Activated CD8-positive, alpha-beta T cell treated with anti-CD3 and anti-CD28 coated beads for 36 hours (primary cell): ENCODE measurements around the gene RETREG2. TPM values are rescaled to one million over a fixed set of nuclear protein-coding genes. Genes with fewer than 3 reads are reported as not detected.
A peak's percentile ranks its signal among the peaks of the same experiment; 100 is the strongest.

Experiments used
- ATAC-seq: fragments of 200-7000 bp; cut with Tn5 transposase; one replicate; pipeline ENCODE4 v1.10.0; 2021; ENCODE audit warnings: mild to moderate bottlenecking, moderate library complexity
- CTCF ChIA-PET: fragments of 350-600 bp; sonication (Branson Sonifier 250); formaldehyde crosslinking; loops from one replicate; lab custom pipeline; 2021; ENCODE audit warnings: antibody characterized with exemption; lab: Charles Lee
- POLR2A ChIA-PET: fragments of 350-600 bp; sonication (Branson Sonifier 250); formaldehyde crosslinking; loops from one replicate; lab custom pipeline; 2021; ENCODE audit warnings: antibody characterized with exemption; lab: Charles Lee
- DNase-seq: peaks from one replicate; pipeline ENCODE4 v3.0.0-alpha.2; 2020
- H3K27ac Mint-ChIP-seq: one replicate; pipeline ENCODE4 v1.8.0; 2021; ENCODE audit warnings: mild to moderate bottlenecking, mixed read lengths
- H3K27me3 Mint-ChIP-seq: one replicate; pipeline ENCODE4 v1.8.0; 2021; ENCODE audit warnings: mixed read lengths
- H3K36me3 Mint-ChIP-seq: one replicate; pipeline ENCODE4 v1.8.0; 2021; ENCODE audit warnings: low read depth, mixed read lengths
- H3K4me1 Mint-ChIP-seq: one replicate; pipeline ENCODE4 v1.8.0; 2021; ENCODE audit warnings: low read depth, mixed read lengths
- H3K4me3 Mint-ChIP-seq: one replicate; pipeline ENCODE4 v1.8.0; 2021; ENCODE audit warnings: mild to moderate bottlenecking, moderate library complexity, mixed read lengths
- H3K9me3 Mint-ChIP-seq: one replicate; pipeline ENCODE4 v1.8.0; 2021; ENCODE audit warnings: mixed read lengths
- CTCF ChIP-seq: fragments of 200-600 bp; IDR thresholded peaks from one replicate; pipeline ENCODE4 v1.8.0; 2022; ENCODE audit warnings: antibody characterized with exemption, mild to moderate bottlenecking
- intact Hi-C: fragments of 100-400 bp; cut with micrococcal nuclease; formaldehyde crosslinking; loops from one replicate; pipeline ENCODE4 v1.10.0; 2022
- total RNA-seq, 2 experiments: library from RNA; stranded (reverse); gene quantifications; one replicate each; pipeline ENCODE4 v1.2.3, GENCODE V29; 2021

RETREG2 gene
- total RNA-seq, 2 experiments from 2014 or later, result 63.8 to 67.8 TPM

- intact Hi-C loops, result loop anchor here (2.0 to 5.0 kb wide), 4 partner anchors 17 to 193 kb away; partner anchors contain the start of gene CNPPD1
- H3K9me3 Mint-ChIP-seq, result no peaks in the 10 kb centered on the region
- H3K27ac Mint-ChIP-seq, result peak overlapping the region; percentile 93
- H3K4me1 Mint-ChIP-seq, result peaks cover 18% of the 10 kb centered on the region
- DNase-seq (no peak), ATAC-seq (no peak)
- POLR2A ChIA-PET, result interaction anchor here (0.6 to 1.7 kb wide), 9 partner anchors 12 to 139 kb away, joined by 3 to 7 read pairs (median 4); partner anchors contain the start of genes ANKZF1 and ATG9A
- CTCF ChIA-PET, result interaction anchor here (0.6 to 10.6 kb wide), 44 partner anchors 9 to 262 kb away, joined by 3 to 192 read pairs (median 4); partner anchors contain the start of genes ABCB6, ANKZF1, ATG9A and CNPPD1
- peaks cover 12% of the 10 kb centered on the region for H3K36me3 Mint-ChIP-seq
- peak overlapping the region; percentile 85 for H3K4me3 Mint-ChIP-seq
- no peak for TF ChIP-seq CTCF
- H3K27me3 Mint-ChIP-seq, result no peaks in the 10 kb centered on the region
Observed at GRCh38 chr2:219159771-219160185, 18.3 kb upstream of the RETREG2 start.

- Mint-ChIP-seq H3K4me1 (peaks cover 18% of the 10 kb centered on the region), H3K27ac (peak within 1 kb of the TSS; percentile 93), H3K36me3 (peaks cover 12% of the 10 kb centered on the region), H3K4me3 (peak within 1 kb of the TSS; percentile 85), H3K9me3 (no peaks in the 10 kb centered on the region), H3K27me3 (no peaks in the 10 kb centered on the region)
- peak; percentile 98 for DNase-seq
- peak; percentile 99 for TF ChIP-seq CTCF
- peak; percentile 92 for ATAC-seq
- CTCF ChIA-PET, result interaction anchor here (0.6 to 10.6 kb wide), 34 partner anchors 10 to 227 kb away, joined by 3 to 192 read pairs (median 4); partner anchors contain the start of genes ABCB6, CNPPD1, DNPEP and GLB1L
- intact Hi-C loops, result loop anchor here (2.0 to 5.0 kb wide), 3 partner anchors 16 to 142 kb away; partner anchors contain the start of gene CNPPD1
- POLR2A ChIA-PET, result interaction anchor here (0.8 to 1.7 kb wide), 8 partner anchors 11 to 139 kb away, joined by 3 to 7 read pairs (median 4); partner anchors contain the start of genes ANKZF1 and ATG9A
Observed at GRCh38 chr2:219160186-219161017, 17.7 kb upstream of the RETREG2 start, which contains the start of gene NHEJ1. NHEJ1 (minus strand) TSS chr2:219160815; CDS start chr2:219158362, 2,453 bp downstream.

- Mint-ChIP-seq H3K9me3 (no peaks in the 10 kb centered on the region), H3K4me3 (peak overlapping the region; percentile 85), H3K4me1 (peaks cover 18% of the 10 kb centered on the region), H3K27ac (peak overlapping the region; percentile 93), H3K36me3 (peaks cover 12% of the 10 kb centered on the region), H3K27me3 (no peaks in the 10 kb centered on the region)
- ATAC-seq (no peak), DNase-seq (no peak)
- no peak for TF ChIP-seq CTCF
- CTCF ChIA-PET, result interaction anchor here (0.7 to 6.6 kb wide), 3 partner anchors 12 to 138 kb away, joined by 3 to 98 read pairs (median 31); partner anchors contain the start of genes CNPPD1 and SLC23A3
- POLR2A ChIA-PET, result interaction anchor here (1.1 to 1.4 kb wide), 3 partner anchors 10 to 24 kb away, joined by 3 to 5 read pairs (median 3); partner anchors contain the start of gene CNPPD1
- intact Hi-C loops, result loop anchor here (2.0 to 5.0 kb wide), 3 partner anchors 16 to 141 kb away; partner anchors contain the start of gene CNPPD1
Observed at GRCh38 chr2:219161097-219161496, 17.0 kb upstream of the RETREG2 start.

GRCh38 chr2:219163156-219163555 lies 14.9 kb upstream of the RETREG2 start:
- Mint-ChIP-seq H3K27me3 (no peaks in the 10 kb centered on the region), H3K4me3 (no peak overlapping the region), H3K27ac (no peak overlapping the region), H3K36me3 (peaks cover 2% of the 10 kb centered on the region), H3K4me1 (peaks cover 18% of the 10 kb centered on the region), H3K9me3 (no peaks in the 10 kb centered on the region)
- ATAC-seq, result no peak
- intact Hi-C loops, result loop anchor here (5.0 kb wide), 2 partner anchors 49 to 139 kb away; no protein-coding TSS in a partner anchor
- no peak for DNase-seq
- CTCF ChIA-PET, result interaction anchor here (1.3 to 1.8 kb wide), 5 partner anchors 9 to 136 kb away, joined by 4 to 6 read pairs (median 5); partner anchors contain the start of gene ZFAND2B
- POLR2A ChIA-PET, result interaction anchor here (1.0 kb wide), 1 partner anchor 11 kb away, joined by 3 read pairs; no protein-coding TSS in a partner anchor
- no peak for TF ChIP-seq CTCF
